HEK293 (cell line): ENCODE data around the gene NCAN.

ENCODE experiments used
- HOXC10 ChIP-seq: sonication (generic); formaldehyde crosslinking; IDR thresholded peaks from 2 replicates; pipeline ENCODE4 v1.8.1; 2023; ENCODE audit warnings: mild to moderate bottlenecking, missing genetic modification reagents
- KLF10 ChIP-seq: fragments of 450-650 bp; IDR thresholded peaks from 2 replicates; pipeline ENCODE4 v1.5.1; 2018; ENCODE audit warnings: missing biosample characterization, mild to moderate bottlenecking, missing genetic modification characterization
- OSR2 ChIP-seq: fragments of 450-650 bp; formaldehyde crosslinking; IDR thresholded peaks from 2 replicates; pipeline ENCODE4 v1.5.1; 2016; ENCODE audit warnings: missing biosample characterization, missing genetic modification characterization
- SALL2 ChIP-seq: fragments of 450-650 bp; formaldehyde crosslinking; IDR thresholded peaks from 2 replicates; pipeline ENCODE4 v1.5.0; 2017; ENCODE audit warnings: missing biosample characterization, mild to moderate bottlenecking, missing genetic modification characterization, borderline replicate concordance
- ZBTB48 ChIP-seq: fragments of 450-650 bp; formaldehyde crosslinking; IDR thresholded peaks from 2 replicates; pipeline ENCODE4 v1.5.1; 2016; ENCODE audit warnings: missing biosample characterization, missing genetic modification characterization
- ZNF132 ChIP-seq: fragments of 450-650 bp; formaldehyde crosslinking; IDR thresholded peaks from 2 replicates; pipeline ENCODE4 v1.5.1; 2017; ENCODE audit warnings: missing biosample characterization, missing genetic modification characterization, borderline replicate concordance
- ZNF157 ChIP-seq: fragments of 450-650 bp; formaldehyde crosslinking; IDR thresholded peaks from 2 replicates; pipeline ENCODE4 v1.5.1; 2016; ENCODE audit warnings: missing biosample characterization, missing genetic modification characterization
- ZNF174 ChIP-seq: fragments of 450-650 bp; formaldehyde crosslinking; IDR thresholded peaks from 2 replicates; pipeline ENCODE4 v1.5.0; 2017; ENCODE audit warnings: missing biosample characterization, mild to moderate bottlenecking, missing genetic modification characterization
- ZNF184 ChIP-seq: fragments of 450-650 bp; IDR thresholded peaks from 2 replicates; pipeline ENCODE4 v1.5.1; 2018; ENCODE audit warnings: missing biosample characterization, mild to moderate bottlenecking, missing genetic modification characterization
- ZNF19 ChIP-seq: fragments of 450-650 bp; formaldehyde crosslinking; IDR thresholded peaks from 2 replicates; pipeline ENCODE4; 2016; ENCODE audit warnings: missing biosample characterization, missing genetic modification characterization, low read depth
- ZNF223 ChIP-seq: fragments of 450-650 bp; formaldehyde crosslinking; IDR thresholded peaks from 2 replicates; pipeline ENCODE4 v1.5.1; 2016; ENCODE audit warnings: missing biosample characterization, missing genetic modification characterization
- ZNF394 ChIP-seq: fragments of 450-650 bp; formaldehyde crosslinking; IDR thresholded peaks from 2 replicates; pipeline ENCODE4 v1.5.1; 2016; ENCODE audit warnings: missing biosample characterization, missing genetic modification characterization, mild to moderate bottlenecking, moderate library complexity, borderline replicate concordance
- ZNF426 ChIP-seq: fragments of 450-650 bp; formaldehyde crosslinking; IDR thresholded peaks from 2 replicates; pipeline ENCODE4 v1.5.1; 2017; ENCODE audit warnings: missing biosample characterization, missing genetic modification characterization, mild to moderate bottlenecking, inconsistent platforms, moderate library complexity
- ZNF473 ChIP-seq: fragments of 450-650 bp; formaldehyde crosslinking; IDR thresholded peaks from 2 replicates; pipeline ENCODE4 v1.5.1; 2017; ENCODE audit warnings: missing biosample characterization, missing genetic modification characterization
- ZNF530 ChIP-seq: fragments of 450-650 bp; formaldehyde crosslinking; IDR thresholded peaks from 2 replicates; pipeline ENCODE4 v1.5.1; 2016; ENCODE audit warnings: low read depth, missing biosample characterization, missing genetic modification characterization
- ZNF549 ChIP-seq: fragments of 450-650 bp; IDR thresholded peaks from 2 replicates; pipeline ENCODE4 v1.5.1; 2018; ENCODE audit warnings: missing biosample characterization, missing genetic modification characterization, mild to moderate bottlenecking, inconsistent platforms, moderate library complexity
- ZNF561 ChIP-seq: fragments of 450-650 bp; IDR thresholded peaks from 2 replicates; pipeline ENCODE4 v1.5.1; 2018; ENCODE audit warnings: missing biosample characterization, missing genetic modification characterization, borderline replicate concordance
- ZNF596 ChIP-seq: fragments of 450-650 bp; IDR thresholded peaks from 2 replicates; pipeline ENCODE4 v1.5.0; 2018; ENCODE audit warnings: missing biosample characterization, mild to moderate bottlenecking, missing genetic modification characterization, moderate library complexity
- ZNF621 ChIP-seq: fragments of 450-650 bp; formaldehyde crosslinking; IDR thresholded peaks from 2 replicates; pipeline ENCODE4 v1.5.1; 2017; ENCODE audit warnings: missing biosample characterization, missing genetic modification characterization
- ZNF624 ChIP-seq: fragments of 450-650 bp; formaldehyde crosslinking; IDR thresholded peaks from 2 replicates; pipeline ENCODE4 v1.5.1; 2017; ENCODE audit warnings: missing biosample characterization, missing genetic modification characterization
- ZNF707 ChIP-seq: fragments of 450-650 bp; formaldehyde crosslinking; IDR thresholded peaks from 2 replicates; pipeline ENCODE4 v1.5.1; 2016; ENCODE audit warnings: missing biosample characterization, missing genetic modification characterization
- ZNF768 ChIP-seq: fragments of 450-650 bp; formaldehyde crosslinking; IDR thresholded peaks from 2 replicates; pipeline ENCODE4 v1.5.1; 2018; ENCODE audit warnings: missing biosample characterization, mild to moderate bottlenecking, missing genetic modification characterization
- ZNF785 ChIP-seq: fragments of 450-650 bp; formaldehyde crosslinking; IDR thresholded peaks from 2 replicates; pipeline ENCODE4 v1.5.1; 2016; ENCODE audit warnings: missing biosample characterization, missing genetic modification characterization
- TF ChIP-seq, protein P1 (sequence below): fragments of 450-650 bp; formaldehyde crosslinking; IDR thresholded peaks from 2 replicates; pipeline ENCODE4 v1.5.1; 2016; ENCODE audit warnings: missing biosample characterization, missing genetic modification characterization, borderline replicate concordance
- TF ChIP-seq, protein P2 (sequence below): fragments of 450-650 bp; formaldehyde crosslinking; IDR thresholded peaks from 2 replicates; pipeline ENCODE4 v1.5.1; 2016; ENCODE audit warnings: missing biosample characterization, missing genetic modification characterization
- TF ChIP-seq, protein P3 (sequence below): fragments of 450-650 bp; formaldehyde crosslinking; IDR thresholded peaks from 2 replicates; pipeline ENCODE4 v1.5.1; 2016; ENCODE audit warnings: missing biosample characterization, missing genetic modification characterization
- TF ChIP-seq, protein P4 (sequence below): fragments of 450-650 bp; formaldehyde crosslinking; IDR thresholded peaks from 2 replicates; pipeline ENCODE4 v1.5.1; 2016; ENCODE audit warnings: missing biosample characterization, missing genetic modification characterization
- TF ChIP-seq, protein P5 (sequence below): fragments of 450-650 bp; formaldehyde crosslinking; IDR thresholded peaks from 2 replicates; pipeline ENCODE4 v1.5.1; 2016; ENCODE audit warnings: missing biosample characterization, missing genetic modification characterization
- TF ChIP-seq, protein P6 (sequence below): fragments of 450-650 bp; formaldehyde crosslinking; IDR thresholded peaks from 2 replicates; pipeline ENCODE4 v1.5.1; 2016; ENCODE audit warnings: missing biosample characterization, missing genetic modification characterization

The NCAN gene

DNA sequence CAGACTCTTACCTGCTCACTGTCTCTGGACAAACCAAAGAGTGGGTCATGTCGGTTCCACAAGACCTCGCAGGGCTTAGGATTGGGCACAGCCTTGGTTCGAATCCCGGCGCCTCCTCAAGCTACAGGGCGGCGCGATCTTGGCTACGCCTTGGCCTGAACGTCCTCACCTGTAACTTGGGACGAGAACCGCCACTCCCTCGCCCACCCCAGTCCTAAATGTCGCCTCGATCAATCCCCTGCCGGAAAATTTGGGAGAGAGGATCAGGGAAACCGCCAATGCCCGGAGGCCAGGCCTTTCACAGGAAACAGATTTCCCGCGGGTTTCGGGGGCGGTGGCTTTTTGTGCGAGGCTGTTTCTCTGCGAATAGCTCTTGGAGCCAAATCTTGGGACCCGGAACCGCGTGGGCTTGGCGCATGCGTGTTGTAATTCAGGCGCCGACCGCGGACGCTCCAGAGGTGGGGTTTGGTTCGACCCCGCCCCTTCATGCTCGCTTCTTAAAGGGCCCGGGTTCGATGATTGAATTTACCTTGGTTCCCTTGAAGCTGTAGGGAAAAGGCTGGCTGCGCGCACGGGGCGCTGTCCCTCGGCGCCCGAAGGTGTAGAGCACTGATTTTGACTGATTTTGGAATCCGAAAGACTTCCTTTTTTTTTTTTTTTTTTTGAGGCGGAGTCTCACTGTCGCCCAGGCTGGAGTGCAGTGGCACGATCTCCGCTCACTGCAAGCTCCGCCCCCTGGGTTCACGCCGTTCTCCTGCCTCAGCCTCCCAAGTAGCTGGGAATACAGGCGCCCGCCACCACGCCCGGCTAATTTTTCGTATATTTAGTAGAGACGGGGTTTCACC lies 8.5 kb upstream of the NCAN start, which contains the start of gene NR2C2AP (continued):
- TF ChIP-seq ZNF624 (tag by site-specific recombination): no peak
- TF ChIP-seq, protein P1, sequence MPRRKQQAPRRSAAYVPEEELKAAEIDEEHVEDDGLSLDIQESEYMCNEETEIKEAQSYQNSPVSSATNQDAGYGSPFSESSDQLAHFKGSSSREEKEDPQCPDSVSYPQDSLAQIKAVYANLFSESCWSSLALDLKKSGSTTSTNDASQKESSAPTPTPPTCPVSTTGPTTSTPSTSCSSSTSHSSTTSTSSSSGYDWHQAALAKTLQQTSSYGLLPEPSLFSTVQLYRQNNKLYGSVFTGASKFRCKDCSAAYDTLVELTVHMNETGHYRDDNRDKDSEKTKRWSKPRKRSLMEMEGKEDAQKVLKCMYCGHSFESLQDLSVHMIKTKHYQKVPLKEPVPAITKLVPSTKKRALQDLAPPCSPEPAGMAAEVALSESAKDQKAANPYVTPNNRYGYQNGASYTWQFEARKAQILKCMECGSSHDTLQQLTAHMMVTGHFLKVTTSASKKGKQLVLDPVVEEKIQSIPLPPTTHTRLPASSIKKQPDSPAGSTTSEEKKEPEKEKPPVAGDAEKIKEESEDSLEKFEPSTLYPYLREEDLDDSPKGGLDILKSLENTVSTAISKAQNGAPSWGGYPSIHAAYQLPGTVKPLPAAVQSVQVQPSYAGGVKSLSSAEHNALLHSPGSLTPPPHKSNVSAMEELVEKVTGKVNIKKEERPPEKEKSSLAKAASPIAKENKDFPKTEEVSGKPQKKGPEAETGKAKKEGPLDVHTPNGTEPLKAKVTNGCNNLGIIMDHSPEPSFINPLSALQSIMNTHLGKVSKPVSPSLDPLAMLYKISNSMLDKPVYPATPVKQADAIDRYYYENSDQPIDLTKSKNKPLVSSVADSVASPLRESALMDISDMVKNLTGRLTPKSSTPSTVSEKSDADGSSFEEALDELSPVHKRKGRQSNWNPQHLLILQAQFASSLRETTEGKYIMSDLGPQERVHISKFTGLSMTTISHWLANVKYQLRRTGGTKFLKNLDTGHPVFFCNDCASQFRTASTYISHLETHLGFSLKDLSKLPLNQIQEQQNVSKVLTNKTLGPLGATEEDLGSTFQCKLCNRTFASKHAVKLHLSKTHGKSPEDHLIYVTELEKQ (tag by site-specific recombination): no peak
- TF ChIP-seq, protein P2, sequence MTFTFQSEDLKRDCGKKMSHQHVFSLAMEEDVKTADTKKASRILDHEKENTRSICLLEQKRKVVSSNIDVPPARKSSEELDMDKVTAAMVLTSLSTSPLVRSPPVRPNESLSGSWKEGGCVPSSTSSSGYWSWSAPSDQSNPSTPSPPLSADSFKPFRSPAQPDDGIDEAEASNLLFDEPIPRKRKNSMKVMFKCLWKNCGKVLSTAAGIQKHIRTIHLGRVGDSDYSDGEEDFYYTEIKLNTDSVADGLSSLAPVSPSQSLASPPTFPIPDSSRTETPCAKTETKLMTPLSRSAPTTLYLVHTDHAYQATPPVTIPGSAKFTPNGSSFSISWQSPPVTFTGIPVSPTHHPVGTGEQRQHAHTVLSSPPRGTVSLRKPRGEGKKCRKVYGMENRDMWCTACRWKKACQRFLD (tag by site-specific recombination): no peak
- no peak for TF ChIP-seq ZNF768 (tag by site-specific recombination)
- no peak for TF ChIP-seq ZNF785 (tag by site-specific recombination)
- TF ChIP-seq ZBTB48 (tag by site-specific recombination): no peak
- TF ChIP-seq ZNF132: no peak
- no peak for TF ChIP-seq ZNF19 (tag by site-specific recombination)
- TF ChIP-seq, protein P3, sequence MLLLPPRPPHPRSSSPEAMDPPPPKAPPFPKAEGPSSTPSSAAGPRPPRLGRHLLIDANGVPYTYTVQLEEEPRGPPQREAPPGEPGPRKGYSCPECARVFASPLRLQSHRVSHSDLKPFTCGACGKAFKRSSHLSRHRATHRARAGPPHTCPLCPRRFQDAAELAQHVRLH (tag by site-specific recombination): no peak
- no peak for TF ChIP-seq ZNF473
- TF ChIP-seq ZNF174 (tag by site-specific recombination): no peak
- TF ChIP-seq, protein P4, sequence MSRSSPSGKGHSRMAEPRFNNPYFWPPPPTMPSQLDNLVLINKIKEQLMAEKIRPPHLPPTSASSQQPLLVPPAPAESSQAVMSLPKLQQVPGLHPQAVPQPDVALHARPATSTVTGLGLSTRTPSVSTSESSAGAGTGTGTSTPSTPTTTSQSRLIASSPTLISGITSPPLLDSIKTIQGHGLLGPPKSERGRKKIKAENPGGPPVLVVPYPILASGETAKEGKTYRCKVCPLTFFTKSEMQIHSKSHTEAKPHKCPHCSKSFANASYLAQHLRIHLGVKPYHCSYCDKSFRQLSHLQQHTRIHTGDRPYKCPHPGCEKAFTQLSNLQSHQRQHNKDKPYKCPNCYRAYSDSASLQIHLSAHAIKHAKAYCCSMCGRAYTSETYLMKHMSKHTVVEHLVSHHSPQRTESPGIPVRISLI (tag by site-specific recombination): no peak
- TF ChIP-seq OSR2 (tag by site-specific recombination): no peak
- no peak for TF ChIP-seq ZNF621 (tag by site-specific recombination)
- TF ChIP-seq, protein P5, sequence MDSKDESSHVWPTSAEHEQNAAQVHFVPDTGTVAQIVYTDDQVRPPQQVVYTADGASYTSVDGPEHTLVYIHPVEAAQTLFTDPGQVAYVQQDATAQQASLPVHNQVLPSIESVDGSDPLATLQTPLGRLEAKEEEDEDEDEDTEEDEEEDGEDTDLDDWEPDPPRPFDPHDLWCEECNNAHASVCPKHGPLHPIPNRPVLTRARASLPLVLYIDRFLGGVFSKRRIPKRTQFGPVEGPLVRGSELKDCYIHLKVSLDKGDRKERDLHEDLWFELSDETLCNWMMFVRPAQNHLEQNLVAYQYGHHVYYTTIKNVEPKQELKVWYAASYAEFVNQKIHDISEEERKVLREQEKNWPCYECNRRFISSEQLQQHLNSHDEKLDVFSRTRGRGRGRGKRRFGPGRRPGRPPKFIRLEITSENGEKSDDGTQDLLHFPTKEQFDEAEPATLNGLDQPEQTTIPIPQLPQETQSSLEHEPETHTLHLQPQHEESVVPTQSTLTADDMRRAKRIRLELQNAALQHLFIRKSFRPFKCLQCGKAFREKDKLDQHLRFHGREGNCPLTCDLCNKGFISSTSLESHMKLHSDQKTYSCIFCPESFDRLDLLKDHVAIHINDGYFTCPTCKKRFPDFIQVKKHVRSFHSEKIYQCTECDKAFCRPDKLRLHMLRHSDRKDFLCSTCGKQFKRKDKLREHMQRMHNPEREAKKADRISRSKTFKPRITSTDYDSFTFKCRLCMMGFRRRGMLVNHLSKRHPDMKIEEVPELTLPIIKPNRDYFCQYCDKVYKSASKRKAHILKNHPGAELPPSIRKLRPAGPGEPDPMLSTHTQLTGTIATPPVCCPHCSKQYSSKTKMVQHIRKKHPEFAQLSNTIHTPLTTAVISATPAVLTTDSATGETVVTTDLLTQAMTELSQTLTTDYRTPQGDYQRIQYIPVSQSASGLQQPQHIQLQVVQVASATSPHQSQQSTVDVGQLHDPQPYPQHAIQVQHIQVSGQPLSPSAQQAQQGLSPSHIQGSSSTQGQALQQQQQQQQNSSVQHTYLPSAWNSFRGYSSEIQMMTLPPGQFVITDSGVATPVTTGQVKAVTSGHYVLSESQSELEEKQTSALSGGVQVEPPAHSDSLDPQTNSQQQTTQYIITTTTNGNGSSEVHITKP (tag by site-specific recombination): no peak
- TF ChIP-seq KLF10 (tag by site-specific recombination): peak; percentile 46; the same call in 1 of the 2 replicates
- TF ChIP-seq ZNF561: 0 out of 2 replicates have a peak, but pooled peaks have one; percentile 29
- TF ChIP-seq, protein P6, sequence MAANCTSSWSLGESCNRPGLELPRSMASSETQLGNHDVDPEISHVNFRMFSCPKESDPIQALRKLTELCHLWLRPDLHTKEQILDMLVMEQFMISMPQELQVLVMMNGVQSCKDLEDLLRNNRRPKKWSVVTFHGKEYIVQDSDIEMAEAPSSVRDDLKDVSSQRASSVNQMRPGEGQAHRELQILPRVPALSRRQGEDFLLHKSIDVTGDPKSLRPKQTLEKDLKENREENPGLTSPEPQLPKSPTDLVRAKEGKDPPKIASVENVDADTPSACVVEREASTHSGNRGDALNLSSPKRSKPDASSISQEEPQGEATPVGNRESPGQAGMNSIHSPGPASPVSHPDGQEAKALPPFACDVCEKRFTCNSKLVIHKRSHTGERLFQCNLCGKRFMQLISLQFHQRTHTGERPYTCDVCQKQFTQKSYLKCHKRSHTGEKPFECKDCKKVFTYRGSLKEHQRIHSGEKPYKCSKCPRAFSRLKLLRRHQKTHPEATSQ (tag by site-specific recombination): no peak
- no peak for TF ChIP-seq ZNF549 (tag by site-specific recombination)
- TF ChIP-seq ZNF184 (tag by site-specific recombination): no peak
- TF ChIP-seq ZNF530 (tag by site-specific recombination): no peak
- TF ChIP-seq ZNF596 (tag by site-specific recombination): no peak
- no peak for TF ChIP-seq SALL2 (tag by site-specific recombination)
- TF ChIP-seq ZNF157: no peak
- TF ChIP-seq ZNF223 (tag by site-specific recombination): no peak
- no peak for TF ChIP-seq ZNF707
- TF ChIP-seq ZNF426 (tag by site-specific recombination): no peak
- TF ChIP-seq HOXC10 (CRISPR knock-in tag): no peak
- no peak for TF ChIP-seq ZNF394 (tag by site-specific recombination)
